Psoas muscle (tissue), 8 donors: Measurements from ENCODE around the gene PIP4P1. TPM values are rescaled to one million over a fixed set of nuclear protein-coding genes. Genes with fewer than 3 reads are reported as not detected.

Experiments
- ATAC-seq, 4 donors: fragments of 200-7000 bp; cut with Tn5 transposase; one replicate each; pipeline ENCODE4 v1.9.1; 2020; ENCODE audit warnings: moderate library complexity in 3 of 4, mild to moderate bottlenecking in 2 of 4
- DNase-seq, 2 donors: peaks; one replicate each; pipeline ENCODE4 v3.0.0-alpha.2; 2020
- H3K27ac ChIP-seq: fragments of 200-600 bp; one replicate; pipeline ENCODE4 v1.8.0; 2022
- H3K27me3 ChIP-seq, 3 donors: fragments of 200-600 bp in 1 of 3; one replicate each; pipeline versions ENCODE4 v1.6.1 to v1.8.0; 2013 to 2022; ENCODE audit warnings: low read length in 2 of 3, mild to moderate bottlenecking in 2 of 3, moderate library complexity in 1 of 3; ENCODE audit not compliant: insufficient read depth in 3 of 3
- H3K36me3 ChIP-seq, 2 donors: fragments of 200-600 bp in 1 of 2; one replicate each; pipeline versions ENCODE4 v1.6.1 to v1.8.0; 2013 to 2022; ENCODE audit warnings: low read depth in 1 of 2, mild to moderate bottlenecking in 1 of 2, moderate library complexity in 1 of 2; ENCODE audit not compliant: insufficient read depth in 1 of 2
- H3K4me1 ChIP-seq: fragments of 200-600 bp; one replicate; pipeline ENCODE4 v1.8.0; 2022
- H3K4me3 ChIP-seq: fragments of 200-600 bp; one replicate; pipeline ENCODE4 v1.8.0; 2022; ENCODE audit warnings: mild to moderate bottlenecking
- H3K9me3 ChIP-seq: fragments of 200-600 bp; one replicate; pipeline ENCODE4 v1.8.0; 2022
- WGBS, 3 donors: extraction: QIAGEN DNeasy Blood & Tissue Kit; methylation state at CpG; one replicate each; pipeline versions ENCODE4 v1.1.6 to v1.1.7; 2013; 5-methylcytosine and 5-hydroxymethylcytosine counted together
- intact Hi-C, 2 donors: fragments of 100-400 bp; cut with DNase I; formaldehyde crosslinking; loops; one replicate each; pipeline versions ENCODE4 v1.11.0 to v1.14.2; 2022
- polyA plus RNA-seq, 3 donors: library from polyadenylated mRNA; stranded (reverse); fragments of 200-250 nt; gene quantifications; one replicate each; pipeline ENCODE4 v1.2.3, GENCODE V29; 2013
- total RNA-seq, 4 donors: library from RNA; stranded (reverse); fragmentation: NEBNext Ultra II Directional in 2 of 4; extraction: Animal tissue kit (Norgen Biotek cat#: 25700) in 2 of 4; gene quantifications; one replicate each; pipeline versions ENCODE4 v1.2.1 to v1.2.4, GENCODE V29; 2021 to 2023
- TF ChIP-seq, protein P1 (sequence below): fragments of 200-600 bp; IDR thresholded peaks from one replicate; pipeline ENCODE4 v1.8.0; 2022; ENCODE audit warnings: antibody characterized with exemption
- donor health status: healthy with polysubstance abuse.
- donor health status: DM: no; HTN: no; CAD: no; lungs with moderate emphysema.
- donor health status: Bipolar disorder and iron deficiency.
- donor health status: healthy.
- donor health status: DM: yes; HTN: yes; CAD: no.
- donor health status: DM: no; HTN: no; CAD: no.
- donor health status: DM: no; HTN: no; CAD: no.
- donor health status: DM: yes; HTN: yes; CAD: no.

Gene PIP4P1
- total and polyA plus RNA-seq, 7 donors: 15.6 to 56.5 (median 23.1) TPM

DNA sequence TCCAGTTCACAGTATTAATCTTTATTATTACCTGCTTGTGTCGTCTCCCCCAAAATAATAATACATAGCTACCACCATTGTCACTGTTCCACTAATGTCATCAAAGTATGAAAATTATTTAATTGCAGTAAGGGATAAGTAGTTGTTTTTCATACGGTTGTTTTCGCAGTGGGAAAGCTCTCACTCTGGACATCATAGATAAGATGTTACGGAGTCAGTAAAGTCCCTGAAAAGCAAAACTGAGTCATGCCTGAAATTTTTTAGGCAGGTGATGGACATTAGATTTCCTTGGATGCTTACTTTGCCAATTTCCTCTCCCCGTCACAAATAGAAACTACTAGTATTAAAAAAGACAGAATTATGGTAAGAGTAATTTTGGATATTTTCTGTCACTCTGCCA is 21.1 kb upstream of the PIP4P1 start:
- Histone ChIP-seq H3K4me3 (no peak overlapping the region), H3K36me3 (no peaks in the 10 kb centered on the region), H3K4me1 (no peaks in the 10 kb centered on the region), H3K27ac (no peak overlapping the region), H3K27me3 (peaks cover 0 to 6% (median 0%) of the 10 kb centered on the region in 3 donors), H3K9me3 (no peaks in the 10 kb centered on the region)
- 78 to 85% (median 82%) methylated on average over 5 of the region's 5 CpGs for WGBS, 3 donors
- intact Hi-C loops: loop anchor here in 1 of 2 donors (10.0 kb wide), 1 partner anchor 82 kb away; the partner anchor contains the start of gene RNASE9
- TF ChIP-seq, protein P1, sequence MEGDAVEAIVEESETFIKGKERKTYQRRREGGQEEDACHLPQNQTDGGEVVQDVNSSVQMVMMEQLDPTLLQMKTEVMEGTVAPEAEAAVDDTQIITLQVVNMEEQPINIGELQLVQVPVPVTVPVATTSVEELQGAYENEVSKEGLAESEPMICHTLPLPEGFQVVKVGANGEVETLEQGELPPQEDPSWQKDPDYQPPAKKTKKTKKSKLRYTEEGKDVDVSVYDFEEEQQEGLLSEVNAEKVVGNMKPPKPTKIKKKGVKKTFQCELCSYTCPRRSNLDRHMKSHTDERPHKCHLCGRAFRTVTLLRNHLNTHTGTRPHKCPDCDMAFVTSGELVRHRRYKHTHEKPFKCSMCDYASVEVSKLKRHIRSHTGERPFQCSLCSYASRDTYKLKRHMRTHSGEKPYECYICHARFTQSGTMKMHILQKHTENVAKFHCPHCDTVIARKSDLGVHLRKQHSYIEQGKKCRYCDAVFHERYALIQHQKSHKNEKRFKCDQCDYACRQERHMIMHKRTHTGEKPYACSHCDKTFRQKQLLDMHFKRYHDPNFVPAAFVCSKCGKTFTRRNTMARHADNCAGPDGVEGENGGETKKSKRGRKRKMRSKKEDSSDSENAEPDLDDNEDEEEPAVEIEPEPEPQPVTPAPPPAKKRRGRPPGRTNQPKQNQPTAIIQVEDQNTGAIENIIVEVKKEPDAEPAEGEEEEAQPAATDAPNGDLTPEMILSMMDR: no peak
- ATAC-seq (no peak), DNase-seq (no peak)

DNA sequence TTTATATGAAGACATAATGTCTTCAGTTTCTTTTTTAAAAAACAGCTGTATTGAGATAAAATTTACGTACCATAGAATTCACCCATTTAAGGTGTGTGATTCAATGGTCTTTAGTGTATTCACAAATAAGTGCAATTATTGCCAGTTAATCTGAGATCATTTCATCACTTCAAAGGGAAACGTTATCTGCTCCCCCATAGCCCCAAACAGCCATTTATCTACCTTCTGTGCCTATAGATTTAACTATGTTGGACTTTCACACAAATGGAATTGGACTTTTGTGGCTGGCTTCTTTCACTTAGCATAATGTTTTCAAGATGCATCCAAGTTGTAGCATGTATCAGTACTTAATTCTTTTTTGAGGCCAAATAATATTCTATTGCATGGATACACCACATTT is 17.7 kb upstream of the PIP4P1 start:
- Histone ChIP-seq H3K27ac (no peak overlapping the region), H3K4me3 (no peak overlapping the region), H3K9me3 (no peaks in the 10 kb centered on the region), H3K36me3 (peaks cover 10 to 29% of the 10 kb centered on the region in 2 donors), H3K27me3 (no peaks in the 10 kb centered on the region), H3K4me1 (no peaks in the 10 kb centered on the region)
- TF ChIP-seq, protein P1: no peak
- no peak for DNase-seq
- WGBS, 3 donors: 87 to 90% (median 89%) methylated on average over 2 of the region's 2 CpGs
- ATAC-seq: no peak
- intact Hi-C loops: no loop called here

DNA sequence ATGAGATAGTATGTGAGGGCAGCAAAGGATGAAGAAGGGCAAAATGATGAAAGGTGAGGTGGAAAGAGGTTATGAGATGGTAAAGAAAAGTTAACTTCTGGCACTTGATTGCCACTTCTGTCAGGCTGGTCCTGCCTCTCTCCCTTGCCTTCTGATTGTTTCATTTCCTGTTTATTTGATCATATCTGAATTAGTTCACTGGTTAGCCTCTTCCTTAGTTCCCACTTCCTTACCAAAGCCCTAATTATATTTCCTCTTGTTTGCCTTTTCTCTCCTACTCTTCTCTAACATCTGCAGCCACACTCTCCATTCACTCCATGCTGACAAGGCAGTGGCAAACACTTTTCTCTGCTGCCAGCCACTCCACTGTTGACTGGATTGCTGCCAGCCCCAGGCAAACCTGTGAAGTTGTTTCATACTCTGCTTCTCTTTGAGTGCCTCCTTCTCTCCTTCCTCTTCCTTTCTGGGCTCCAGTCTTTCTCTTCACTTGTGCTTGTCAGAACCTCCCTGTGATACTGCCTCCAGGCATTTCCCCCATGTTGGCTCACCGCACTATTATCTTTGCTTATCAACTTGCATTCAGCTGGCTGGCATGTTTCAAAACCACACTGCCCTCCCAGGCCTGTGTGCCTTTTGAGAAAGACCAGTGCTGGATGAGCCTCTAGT is 16.1 kb upstream of the PIP4P1 start:
- ATAC-seq: no peak
- TF ChIP-seq, protein P1: no peak
- intact Hi-C loops: no loop called here
- Histone ChIP-seq H3K9me3 (no peaks in the 10 kb centered on the region), H3K36me3 (peaks cover 13 to 43% of the 10 kb centered on the region in 2 donors), H3K4me3 (no peak overlapping the region), H3K27me3 (no peaks in the 10 kb centered on the region), H3K27ac (no peak overlapping the region), H3K4me1 (no peaks in the 10 kb centered on the region)
- no peak for DNase-seq
- WGBS, 3 donors: 71 to 82% (median 75%) methylated on average over 1 of the region's 1 CpG

DNA sequence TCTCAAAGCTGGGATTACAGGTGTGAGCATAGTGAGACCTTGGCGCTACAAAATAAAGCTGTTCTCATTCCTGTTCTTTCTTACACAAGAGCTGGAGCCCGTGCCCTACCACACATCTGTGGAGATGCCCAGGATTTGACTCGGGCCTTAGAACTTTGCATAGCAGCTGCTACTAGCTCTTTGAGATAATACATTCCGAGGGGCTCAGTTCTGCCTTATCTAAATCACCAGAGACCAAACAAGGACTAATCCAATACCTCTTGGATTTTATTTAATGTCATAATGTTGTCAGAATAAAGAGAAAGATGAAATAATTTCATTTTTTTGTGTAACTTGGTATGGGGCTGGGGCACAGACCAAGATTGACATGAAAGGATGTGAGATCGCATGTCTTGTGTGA is 15.5 kb upstream of the PIP4P1 start:
- WGBS, 3 donors: 81 to 86% (median 85%) methylated on average over 5 of the region's 5 CpGs
- ATAC-seq (no peak), DNase-seq (no peak)
- intact Hi-C loops: no loop called here
- TF ChIP-seq, protein P1: no peak
- no peaks in the 10 kb centered on the region for H3K4me1 ChIP-seq
- H3K4me3 ChIP-seq: no peak overlapping the region
- no peak overlapping the region for H3K27ac ChIP-seq
- H3K9me3 ChIP-seq: no peaks in the 10 kb centered on the region
- peaks cover 13 to 45% of the 10 kb centered on the region in 2 donors for H3K36me3 ChIP-seq
- no peaks in the 10 kb centered on the region for H3K27me3 ChIP-seq
